Fibroblast of gingiva (primary cell): ENCODE results near the gene SMR3B.

ENCODE experiments used
- DNase-seq: peaks from one replicate; pipeline ENCODE4 v3.0.0-alpha.2; 2011; ENCODE audit warnings: low read depth

The SMR3B gene

DNA sequence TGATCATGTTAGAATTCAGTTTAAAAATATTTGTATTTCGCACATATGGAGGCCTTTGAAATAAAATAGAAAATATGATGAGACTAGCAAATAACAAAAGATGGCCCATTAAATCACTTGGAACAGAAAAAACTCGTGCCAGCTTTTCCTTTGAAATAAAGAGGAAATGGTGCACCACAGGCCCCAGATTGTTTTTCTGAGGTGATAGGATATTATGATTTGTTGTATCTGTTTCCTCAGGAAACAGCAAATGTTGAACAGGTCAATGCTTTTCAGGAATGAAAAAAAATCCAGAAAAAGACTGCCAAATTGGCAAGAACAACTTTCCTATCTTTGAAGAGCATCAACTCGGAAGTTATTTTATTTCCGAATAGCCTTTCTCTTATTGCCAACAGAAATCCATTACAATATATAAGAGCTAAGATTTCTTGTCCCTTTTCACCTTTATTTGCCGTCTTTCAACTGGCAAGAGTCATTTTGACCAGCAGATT, at the start of gene SMR3B:
SMR3B (plus strand) TSS at position 441 of the 491 bp plus-strand sequence. CDS start 1,380 bp downstream, outside the sequence.
- DNase-seq, result no peak

DNA sequence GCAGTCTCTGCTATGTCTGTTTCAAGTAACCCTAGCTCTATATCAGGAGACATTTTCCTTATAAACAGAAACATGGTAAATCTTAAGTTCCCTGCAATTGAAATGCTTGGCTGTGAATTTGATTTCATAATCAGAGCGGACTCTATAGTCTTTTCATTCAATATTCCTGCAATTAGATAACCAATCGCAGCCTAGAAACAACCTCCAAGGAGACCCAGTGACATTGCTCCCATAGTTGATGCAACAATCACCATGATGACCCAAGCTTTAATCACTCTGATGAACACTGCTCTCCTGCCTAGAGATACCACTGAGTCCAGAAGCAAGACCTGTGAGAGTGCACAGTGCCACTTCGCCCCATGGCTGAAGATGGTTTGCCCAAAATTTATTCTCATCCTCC, 48.2 kb upstream of the SMR3B start, which contains the start of gene CABS1:
CABS1 (plus strand) TSS at position 301 of the 400 bp plus-strand sequence; CDS start at position 360, 59 bp downstream.
- no peak for DNase-seq

GRCh38 chr4:70336043-70336442, 46.9 kb upstream of the SMR3B start:
- no peak for DNase-seq

DNA sequence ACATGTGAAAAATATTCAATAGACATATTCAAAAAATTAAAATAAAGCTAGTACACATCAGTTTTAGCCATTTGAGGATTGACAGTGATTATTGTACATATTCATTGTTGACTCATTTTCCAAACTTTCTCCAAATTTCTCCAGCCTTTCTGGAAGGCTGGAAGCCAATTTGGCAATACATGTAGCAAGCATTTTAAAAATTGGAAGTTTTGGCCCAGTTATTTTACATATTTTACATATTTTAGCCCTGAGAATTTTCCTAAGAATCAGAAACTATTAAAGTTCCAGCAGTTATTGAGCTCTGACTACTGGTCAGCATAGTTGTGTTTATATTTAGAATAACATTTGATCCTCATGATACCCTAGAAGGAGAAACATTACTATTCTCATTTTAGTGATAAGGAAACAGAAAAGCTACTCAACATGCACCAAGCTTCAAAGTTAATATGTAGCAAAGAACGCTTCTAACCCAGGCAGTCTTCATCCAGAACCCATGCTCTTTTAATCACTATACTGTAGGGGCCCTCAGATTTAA, 45.0 kb upstream of the SMR3B start:
- DNase-seq, result no peak

DNA sequence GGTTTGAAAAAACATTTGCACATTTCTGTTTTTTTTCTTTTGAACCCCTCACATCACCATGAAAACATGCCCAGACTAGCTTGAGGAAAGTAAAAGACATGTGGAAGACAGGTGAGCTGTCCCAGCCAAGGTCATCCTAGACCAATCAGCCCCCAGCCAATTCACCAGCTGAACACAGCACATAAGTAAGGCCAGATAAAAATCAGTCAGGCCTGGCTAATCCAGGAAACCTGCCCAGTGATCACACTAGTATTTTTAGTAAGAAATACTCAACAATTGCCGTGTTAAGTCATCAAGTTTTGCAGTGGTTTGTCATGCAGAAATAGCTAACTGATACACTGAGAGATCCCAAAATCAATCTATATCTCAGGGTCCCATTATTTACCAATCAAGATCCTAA, 26.7 kb upstream of the SMR3B start:
- no peak for DNase-seq

DNA sequence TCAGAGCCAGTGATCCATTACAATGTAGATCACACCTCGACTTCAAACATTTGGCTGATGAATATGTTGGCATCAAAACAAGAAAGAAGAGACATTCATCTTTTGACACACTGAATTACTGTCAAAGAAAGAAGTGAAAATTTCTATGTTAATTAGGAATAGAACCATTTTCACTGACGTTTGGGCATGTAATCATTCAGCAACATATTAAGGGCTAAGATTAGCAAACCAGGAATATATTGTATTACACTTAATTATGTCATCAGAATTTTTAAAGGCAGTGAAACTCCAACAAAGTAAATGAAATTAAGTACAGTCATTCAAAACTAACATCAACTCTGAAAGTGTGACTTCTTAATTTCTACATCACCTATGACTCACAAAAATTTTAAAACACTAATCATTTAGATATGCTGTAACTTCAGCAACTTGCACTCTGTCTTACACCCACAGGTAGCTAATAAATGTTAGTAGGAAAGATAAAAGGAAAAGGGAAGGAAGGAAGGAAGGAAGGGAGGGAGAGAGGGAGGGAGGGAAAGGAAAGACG, 23.7 kb upstream of the SMR3B start:
- DNase-seq, result no peak

DNA sequence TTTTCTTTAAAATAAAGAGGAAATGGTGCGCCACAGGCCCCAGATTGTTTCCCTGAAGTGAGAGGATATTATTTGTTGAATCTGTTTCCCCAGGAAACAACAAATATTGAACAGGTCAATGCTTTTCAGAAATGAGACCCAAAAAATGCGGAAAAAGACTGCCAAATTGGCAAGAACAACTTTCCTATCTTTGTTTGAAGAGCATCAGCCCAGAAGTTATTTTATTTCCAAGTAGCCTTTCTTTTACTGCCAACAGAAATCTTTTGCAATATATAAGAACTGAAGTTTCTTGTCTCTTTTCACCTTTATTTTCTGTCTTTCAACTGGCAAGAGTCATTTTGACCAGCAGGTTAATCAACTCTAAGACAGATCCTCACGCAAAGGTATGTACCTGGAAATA, 22.5 kb upstream of the SMR3B start, which contains the start of gene SMR3A:
SMR3A (plus strand) TSS at position 301 of the 400 bp plus-strand sequence. CDS start 1,356 bp downstream, outside the sequence.
- no peak for DNase-seq

DNA sequence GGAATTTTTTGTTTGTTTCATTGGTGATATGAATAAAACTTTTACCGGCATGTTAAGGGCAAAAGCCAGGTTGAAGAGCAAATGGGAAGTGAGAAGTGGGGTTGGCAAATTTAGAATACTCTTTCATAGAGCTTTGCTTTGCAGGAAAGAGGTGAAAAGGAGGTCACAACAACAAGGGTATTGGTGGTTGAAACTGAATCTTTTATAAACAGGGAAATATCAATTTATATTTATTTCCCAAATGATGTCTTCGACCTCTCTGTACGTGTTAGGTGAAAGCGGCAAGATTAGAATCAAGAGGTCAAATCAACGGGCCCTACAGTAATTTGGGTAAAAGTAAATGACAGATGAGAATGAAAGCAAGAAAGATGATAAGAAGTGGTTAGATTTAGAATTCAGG, 18.9 kb upstream of the SMR3B start:
- no peak for DNase-seq

- DNase-seq, result no peak
These were observed 17.5 kb upstream of the SMR3B start for GRCh38 chr4:70365479-70365878.

DNA sequence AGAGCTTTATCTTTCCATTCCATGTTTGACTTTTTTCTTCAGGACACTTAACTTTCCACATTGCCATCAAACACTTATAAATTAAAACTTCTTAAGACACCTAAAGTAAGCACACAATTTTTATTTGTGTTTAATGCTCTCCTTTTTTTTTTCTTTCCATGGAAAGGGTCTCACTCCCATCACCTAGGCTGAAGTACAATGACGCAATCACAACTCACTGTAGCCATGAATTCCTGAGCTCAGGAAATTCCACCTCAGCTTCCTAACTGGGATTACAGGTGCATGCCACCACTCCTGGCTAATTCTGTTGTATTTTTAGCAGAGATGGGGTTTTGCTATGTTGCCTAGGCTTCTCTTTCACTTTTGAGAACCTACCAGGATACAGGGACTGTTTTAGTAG, 15.1 kb upstream of the SMR3B start:
- no peak for DNase-seq

GRCh38 chr4:70371987-70372386, 10.9 kb upstream of the SMR3B start:
- DNase-seq, result no peak

- no peak for DNase-seq
These were observed 10.2 kb upstream of the SMR3B start for GRCh38 chr4:70372760-70373159.

- DNase-seq, result no peak
These were observed 2.4 kb upstream of the SMR3B start for GRCh38 chr4:70380578-70380977.

DNA sequence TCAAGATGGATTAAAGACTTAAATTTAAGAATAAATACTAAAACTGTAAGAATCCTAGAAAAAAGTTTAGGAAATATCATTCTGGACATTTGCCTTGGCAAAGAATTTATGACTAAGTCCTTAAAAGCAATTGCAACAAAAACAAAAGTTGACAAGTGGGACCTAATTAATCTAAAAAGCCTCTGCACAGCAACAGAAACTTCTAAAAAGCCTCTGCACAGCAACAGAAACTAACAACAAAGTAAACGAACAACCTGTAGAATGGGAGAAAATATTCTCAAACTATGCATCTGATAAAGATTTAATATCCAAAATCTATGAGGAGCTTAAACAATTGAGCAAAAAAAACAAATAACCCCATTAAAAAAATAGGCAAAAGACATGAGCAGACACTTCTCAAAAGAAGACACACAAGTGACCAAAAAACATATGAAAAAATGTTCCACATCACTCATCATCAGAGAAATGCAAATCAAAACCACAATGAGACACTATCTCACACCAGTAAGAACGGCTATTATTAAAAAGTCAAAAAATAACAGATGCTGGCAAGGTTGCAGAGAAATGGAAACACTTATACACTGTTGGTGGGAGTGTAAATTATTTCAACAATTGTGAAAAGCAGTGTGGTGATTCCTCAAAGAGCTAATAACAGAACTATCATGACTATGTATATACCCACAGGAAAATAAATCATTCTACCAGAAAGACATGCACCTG, 9.3 kb downstream of the SMR3B start:
- no peak for DNase-seq

DNA sequence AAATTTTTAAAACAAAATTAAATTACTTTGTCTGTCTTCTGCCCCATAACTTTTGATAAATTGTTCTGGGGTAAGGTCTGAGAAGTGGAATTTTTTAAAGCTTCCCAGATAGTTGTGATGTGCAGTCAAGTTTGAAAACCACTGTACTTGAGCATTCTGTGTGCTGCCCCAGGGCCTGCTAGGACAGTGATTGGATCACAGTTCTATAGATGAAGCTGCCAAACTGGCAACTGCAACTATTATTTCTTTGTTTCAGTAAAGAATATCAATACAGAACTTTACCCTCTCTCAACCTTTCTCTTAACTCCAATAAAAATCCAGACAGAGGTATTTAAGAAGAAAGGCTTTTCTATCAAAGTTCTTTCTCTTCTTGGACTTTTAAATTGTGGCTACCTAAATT, 14.6 kb downstream of the SMR3B start, which contains the start of gene OPRPN:
OPRPN (plus strand) TSS at position 361 of the 400 bp plus-strand sequence. CDS start 1,346 bp downstream, outside the sequence.
- DNase-seq, result no peak

GRCh38 chr4:70399319-70399718, 16.4 kb downstream of the SMR3B start:
- no peak for DNase-seq

DNA sequence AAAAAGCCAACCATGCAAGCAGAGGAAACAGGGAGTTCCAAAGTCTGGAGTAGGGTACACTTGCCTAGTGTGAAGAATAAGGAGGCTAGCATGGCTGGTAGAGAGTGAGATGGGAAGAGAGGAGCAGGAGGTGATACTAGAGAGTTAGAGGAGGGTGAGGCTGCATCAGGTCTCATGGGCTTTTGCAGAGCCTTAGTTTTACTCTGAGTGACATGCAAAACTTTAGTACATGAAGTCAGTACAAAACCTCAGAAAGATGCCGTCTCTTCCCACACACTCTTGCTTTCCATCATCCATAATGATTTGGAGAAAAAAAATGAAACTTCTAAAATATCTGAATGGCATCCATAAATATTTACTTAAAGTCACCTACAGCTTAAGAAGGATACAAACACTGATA, 19.8 kb downstream of the SMR3B start:
- DNase-seq, result no peak

GRCh38 chr4:70405765-70406164, 22.8 kb downstream of the SMR3B start:
- DNase-seq, result no peak

DNA sequence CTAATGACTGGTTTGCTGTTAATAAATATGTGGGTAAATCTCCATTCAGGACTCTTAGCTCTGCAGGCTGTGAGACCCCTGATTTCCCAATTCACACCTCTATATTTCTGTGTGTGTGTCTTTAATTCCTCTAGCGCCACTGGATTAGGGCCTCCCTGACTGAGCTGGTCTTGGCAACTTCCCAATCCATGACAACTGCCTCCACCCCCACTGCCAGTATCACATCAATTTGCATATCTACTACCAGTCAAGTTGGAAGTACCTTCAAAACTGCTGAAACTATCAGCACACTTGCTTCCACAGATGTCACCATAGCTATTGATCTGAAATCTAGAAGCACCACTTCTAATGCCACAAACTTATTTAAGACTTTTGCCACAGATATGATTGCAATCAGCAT, 42.4 kb downstream of the SMR3B start:
- no peak for DNase-seq

- DNase-seq, result no peak
These were observed 43.9 kb downstream of the SMR3B start for GRCh38 chr4:70426789-70427188.

- DNase-seq, result no peak
These were observed 54.3 kb downstream of the SMR3B start for GRCh38 chr4:70437197-70437596.
